Measurements from ENCODE around the gene AHCYL2.
A peak's percentile ranks its signal among the peaks of the same experiment; 100 is the strongest.
"Not testable (repeated sequence)": the region's sequence is repeated elsewhere in the genome, so short reads cannot be mapped to it uniquely, and the experiment has no call there.

The AHCYL2 gene

DNA sequence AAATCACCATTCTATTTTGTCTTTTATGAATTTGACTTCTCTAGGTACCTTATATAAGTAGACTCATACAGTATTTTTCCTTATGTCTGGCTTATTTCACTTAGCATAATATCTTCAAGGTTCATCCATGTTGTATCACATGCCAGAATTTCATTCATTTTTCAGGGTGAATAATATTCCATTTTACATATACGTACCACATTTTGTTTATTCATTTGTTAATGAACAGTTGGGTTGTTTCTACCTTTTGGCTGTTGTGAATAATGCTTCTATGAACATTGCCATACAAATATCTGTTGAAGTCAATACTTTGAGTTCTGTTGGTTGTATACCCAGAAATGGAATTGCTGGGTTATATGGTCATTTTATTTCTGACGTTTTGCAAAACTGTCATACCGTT is 20.7 kb downstream of the AHCYL2 start:
- DNase-seq = no peak

DNA sequence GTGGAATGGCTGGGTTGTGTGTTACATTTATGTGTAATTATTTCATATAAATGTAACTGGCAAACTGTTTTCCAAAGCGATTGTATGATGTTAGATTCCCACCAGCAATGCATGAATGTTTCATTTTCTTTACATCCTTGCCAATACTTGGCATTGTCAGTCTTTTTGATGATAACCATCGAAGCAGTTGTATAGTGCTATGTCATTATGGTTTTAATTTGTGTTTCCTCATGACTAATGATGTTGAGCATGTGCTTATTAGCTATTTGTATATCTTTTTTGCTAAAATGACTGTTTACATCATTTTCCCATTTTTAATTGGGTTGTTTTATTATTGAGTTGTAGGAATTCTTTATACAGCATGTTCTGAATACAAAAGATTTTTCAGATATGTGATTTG is 22.3 kb downstream of the AHCYL2 start:
- DNase-seq = no peak

DNA sequence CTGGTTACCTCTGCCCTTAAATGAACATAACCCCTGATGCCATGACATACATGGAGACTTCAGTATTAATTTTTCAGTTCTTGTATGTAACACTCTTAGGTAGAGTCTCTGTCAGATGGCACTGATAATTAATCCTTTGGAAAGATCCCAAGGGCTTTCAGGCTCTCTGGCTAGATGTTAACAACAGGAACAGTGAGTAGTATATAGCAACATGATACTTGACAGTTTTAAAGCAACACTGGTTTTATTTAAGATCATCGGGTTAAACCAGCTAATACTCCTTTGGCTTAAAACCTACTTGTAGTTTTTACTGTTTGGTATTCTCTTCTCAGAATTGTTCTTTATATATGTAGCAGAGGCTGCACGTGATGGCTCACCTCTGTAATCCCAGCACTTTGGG is 27.3 kb downstream of the AHCYL2 start:
- no peak for DNase-seq

DNA sequence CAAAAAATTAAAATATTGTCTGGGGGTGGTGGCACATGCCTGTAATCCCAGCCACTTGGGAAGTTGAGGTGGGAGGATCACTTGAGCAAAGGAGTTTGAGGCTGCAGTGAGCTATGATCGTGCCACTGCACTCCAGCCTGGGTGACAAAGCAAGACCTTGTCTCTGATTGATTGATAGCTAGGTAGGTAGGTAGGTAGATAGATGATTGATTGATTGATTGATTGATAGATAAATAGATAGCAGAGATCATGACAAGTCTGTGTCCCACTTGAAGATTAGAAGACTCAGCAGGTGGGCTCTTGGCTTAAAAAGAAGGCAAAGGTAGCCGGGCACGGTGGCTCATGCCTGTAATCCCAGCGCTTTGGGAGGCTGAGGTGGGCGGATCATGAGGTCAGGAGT is 27.8 kb downstream of the AHCYL2 start:
- DNase-seq = not testable (repeated sequence)

DNA sequence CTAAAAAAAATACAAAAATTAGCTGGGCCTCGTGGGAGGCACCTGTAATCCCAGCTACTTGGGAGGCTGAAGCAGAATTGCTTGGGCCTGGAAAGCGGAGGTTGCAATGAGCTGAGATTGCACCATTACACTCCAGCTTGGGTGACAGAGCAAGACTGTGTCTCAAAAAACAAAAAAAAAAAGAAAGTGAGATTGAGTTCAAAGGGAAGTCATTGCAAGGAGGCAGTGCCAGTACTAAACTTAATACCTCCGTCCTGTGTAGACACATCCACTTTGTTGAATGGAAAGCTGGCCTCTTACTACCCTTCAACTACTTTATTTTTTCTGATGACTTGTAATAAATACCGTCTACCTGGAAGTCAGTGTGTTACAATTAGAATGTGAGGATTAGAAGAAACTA is 31.0 kb downstream of the AHCYL2 start:
- no peak for DNase-seq

DNA sequence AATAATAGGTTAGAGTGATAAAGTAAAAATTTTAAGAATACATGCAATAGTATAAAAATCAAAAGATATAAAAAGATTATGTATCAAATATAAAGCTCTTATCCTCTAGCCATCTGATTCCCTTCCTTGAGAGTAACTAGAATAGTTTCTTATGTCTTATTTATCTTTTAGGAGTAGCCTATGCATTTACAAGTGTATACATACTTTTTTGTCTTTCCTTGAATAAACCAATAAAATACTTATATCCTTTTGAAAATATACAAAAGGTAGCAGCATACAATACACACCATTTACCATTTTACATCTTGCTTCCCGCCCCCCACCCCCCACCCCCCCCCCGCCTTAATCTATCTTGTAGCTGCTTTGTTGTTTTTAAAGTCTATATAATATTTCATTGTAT is 31.4 kb downstream of the AHCYL2 start:
- DNase-seq = no peak

DNA sequence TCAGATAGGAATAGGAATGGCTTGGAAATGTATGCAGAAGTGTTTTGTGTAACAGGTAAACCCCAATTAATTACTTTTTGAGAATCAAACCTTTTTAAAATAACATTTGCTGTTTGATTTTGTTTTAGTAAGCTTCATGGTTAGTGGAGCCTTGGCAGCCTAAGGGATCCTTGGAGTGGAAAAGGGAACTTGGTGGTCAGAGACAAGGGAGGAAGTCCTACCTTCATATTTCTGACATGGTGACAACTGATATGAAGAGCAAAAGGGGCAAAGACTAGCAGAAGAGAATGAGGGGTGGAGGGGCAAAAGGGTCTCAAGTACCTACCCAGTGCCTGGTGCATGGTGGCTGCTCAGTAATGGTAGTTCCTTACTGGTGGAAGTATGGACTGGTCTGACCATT is 32.3 kb downstream of the AHCYL2 start:
- DNase-seq = no peak

DNA sequence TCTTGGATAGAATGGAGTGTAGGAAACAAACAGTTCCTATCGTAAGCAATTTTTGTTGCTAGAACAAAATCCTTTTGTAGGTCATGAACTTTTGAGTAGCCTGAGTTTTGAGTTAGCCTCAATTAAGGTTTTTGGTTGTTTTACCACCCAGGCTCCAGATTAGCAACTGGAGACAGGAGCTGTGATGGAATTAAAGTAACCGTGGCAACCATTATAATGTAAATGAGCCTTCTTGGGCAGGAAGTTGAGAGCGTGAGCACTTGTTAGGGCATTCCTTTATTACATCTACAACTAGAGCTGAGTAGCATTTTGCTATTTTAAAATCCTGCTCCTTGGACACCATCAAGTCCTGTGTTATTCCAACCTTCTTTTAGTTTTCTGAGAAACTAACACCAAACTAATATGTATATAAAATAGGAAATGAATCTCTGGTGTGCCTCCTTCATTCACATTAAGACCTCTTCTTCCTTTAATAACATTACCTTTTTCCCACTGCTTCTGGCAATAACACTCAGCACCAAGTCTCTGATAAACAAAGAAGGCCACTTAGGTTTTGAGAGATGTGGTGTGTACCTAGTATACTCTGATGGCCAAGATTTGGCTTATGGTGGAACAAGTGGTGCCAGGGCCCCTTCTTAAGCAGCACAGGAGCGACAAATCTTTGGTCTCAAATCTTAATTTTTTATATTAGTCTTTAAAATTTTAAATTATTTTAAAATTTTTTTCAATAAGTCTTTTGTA is 34.0 kb downstream of the AHCYL2 start:
- peak; percentile 14 for DNase-seq

DNA sequence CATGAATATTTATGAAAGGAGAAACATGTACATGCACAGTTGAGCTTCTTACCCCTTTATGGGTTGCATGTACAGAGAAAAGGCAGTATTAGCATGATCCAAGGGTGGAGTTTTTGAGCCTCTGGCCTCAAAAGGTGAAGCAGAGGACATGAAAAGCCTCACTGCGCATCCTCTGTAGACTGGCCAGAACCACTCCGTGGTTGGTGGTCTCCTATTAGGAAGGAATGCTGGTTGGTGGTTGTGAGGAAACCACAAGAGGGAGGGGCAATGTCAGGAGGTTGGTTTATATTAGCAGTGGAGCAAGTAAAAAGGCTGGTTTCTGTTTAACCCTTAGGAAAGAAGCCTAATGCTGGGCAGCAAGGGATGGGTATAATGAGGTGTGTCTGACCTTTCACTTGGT is 37.5 kb downstream of the AHCYL2 start:
- peak; percentile 16 for DNase-seq

DNA sequence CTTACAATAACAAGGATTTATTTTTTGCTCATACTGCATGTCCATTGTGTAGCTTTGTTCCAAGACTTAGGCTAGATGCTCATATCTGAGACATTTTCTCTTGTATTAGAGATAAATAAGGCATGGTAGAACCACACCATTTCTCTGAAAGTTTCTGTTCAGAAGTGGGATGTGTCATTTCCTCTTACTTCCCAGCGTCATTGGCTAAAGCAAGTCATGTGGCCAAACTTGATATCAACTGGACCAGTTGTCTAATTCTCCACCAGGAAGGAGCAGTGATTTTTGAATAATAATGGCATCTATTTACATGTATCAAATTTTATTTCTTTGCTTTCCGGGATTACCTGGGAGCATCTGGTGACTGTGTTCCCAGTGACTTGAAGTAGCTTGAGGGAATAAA is 38.3 kb downstream of the AHCYL2 start:
- DNase-seq = no peak

DNA sequence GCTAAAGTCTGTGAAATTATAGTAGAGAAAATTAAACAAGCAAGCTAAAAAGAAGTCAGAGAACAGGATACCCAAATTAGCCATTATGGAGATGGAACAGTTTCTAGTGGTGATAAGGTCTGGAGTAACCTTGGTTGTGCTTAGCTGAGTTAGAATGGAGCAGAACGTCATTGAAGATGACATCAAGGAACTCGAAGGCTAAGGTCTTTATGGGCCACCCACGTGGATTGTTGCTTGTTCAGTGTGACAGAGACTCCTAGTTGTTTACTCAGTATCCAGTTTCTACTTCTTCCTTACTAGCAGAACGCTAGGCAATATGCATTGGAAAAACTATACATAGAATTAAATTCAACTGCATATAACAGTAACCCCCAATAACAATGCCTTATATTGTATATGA is 39.7 kb downstream of the AHCYL2 start:
- no peak for DNase-seq

DNA sequence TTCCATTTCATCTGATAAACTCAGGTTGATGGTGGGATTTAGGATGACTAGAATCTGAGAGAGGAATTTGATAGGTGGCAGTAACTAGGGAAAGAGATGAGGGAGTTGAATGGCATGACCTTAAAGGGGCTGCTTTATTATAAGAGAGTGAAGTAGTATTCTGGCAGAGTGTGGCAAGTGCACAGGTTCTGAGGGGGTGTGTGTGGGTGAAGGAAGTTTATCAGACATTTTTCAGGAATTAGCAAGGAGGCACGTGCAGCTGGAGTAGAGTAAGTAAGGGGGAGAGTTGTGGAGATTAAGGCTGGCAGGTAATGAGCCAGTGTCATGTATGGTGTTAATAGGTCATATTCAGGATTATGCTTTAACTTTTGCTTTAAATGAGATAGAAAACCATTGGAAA is 40.5 kb downstream of the AHCYL2 start:
- no peak for DNase-seq

DNA sequence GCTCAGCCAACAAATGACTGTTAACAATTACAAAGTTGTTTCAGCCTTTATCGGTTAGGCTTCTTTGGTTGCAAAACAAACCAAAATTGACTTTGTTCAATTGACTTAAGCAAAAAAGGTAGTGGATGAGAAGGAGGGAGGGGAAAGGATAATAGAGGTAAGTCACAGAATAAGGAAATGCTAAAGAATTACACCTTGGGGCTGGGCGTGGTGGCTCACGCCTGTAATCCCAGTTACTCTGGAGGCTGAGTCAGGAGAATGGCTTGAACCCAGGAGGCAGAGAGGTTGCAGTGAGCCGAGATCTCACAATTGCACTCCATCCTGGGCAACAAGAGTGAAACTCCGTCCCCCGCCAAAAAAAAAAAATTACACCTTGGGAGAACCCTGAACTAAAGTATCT is 41.4 kb downstream of the AHCYL2 start:
- no peak for DNase-seq

DNA sequence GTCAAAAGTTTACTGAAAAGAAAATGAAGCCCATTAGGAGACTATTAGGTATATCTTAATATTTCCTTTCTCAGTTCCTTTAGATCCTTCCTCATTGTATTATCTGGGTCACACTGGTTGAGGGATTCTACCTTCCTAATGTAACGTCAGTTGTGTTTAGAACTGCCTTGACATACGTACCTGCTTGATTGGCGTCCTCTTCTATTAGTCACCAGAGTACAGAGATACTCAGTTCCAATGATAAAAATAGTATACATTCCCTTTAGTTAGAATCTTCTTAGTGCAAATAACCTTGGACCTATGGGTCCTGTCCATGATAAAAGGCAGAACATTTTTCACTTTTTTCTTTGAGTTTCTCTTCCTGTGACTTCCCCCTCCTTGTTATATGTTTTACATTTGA is 45.2 kb downstream of the AHCYL2 start:
- no peak for DNase-seq

DNA sequence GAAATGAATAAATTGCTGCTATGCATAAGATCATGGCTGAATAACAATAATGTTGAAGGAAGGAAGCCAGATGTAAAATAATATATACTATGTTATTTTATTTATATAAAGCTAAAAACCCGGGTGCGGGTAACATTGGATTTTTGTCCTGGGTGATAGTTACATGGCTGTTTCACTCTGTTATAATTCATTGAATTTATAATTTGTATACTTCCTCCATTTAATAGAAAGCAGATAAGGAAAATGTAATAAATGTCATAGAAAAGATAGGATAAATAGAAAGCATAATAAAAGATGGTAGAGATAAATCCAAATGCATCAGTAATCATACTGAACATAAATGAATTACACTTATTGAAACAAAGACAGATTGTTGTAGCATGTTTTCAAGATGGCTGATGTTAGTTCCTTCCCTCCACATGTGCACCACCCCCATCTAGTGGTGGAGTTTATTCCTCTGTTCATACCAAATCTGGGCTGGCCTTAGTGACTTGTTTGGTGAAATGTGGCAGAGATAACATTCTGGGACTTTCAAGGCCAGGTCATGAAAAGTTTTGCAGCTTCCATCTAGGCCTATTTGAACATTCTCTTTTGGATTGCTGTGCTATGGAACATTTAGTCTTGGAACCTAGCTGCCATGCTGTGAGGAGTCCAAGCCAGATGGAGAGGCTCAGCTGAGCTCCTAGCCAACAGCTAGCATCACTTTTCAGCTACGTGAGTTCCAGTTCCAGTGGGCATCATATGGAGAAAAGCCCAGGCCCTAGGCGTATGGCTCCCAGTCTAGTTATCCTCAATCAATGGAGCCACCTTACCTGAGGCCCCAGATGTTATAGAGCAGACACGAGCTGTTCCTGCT is 46.9 kb downstream of the AHCYL2 start:
- DNase-seq = peak; percentile 81

DNA sequence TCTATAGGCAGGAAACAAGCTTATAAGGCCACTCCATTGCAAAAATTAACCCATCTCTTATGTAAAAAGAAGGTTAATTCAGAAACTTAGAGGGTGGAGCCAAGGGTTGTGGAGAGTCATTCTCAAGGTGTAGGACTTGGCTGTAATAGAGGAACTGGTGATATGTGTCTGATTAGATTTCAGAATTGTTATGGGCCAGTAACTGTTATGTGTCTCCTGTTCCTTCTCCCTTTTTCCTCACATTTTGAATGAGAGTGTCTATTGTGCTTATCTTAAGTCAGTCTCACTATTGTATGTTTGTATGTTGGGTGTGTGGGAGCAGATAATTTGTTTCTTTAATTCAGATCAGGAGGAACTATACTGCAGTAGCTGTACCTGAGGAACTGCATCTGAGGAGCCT is 49.1 kb downstream of the AHCYL2 start:
- no peak for DNase-seq

DNA sequence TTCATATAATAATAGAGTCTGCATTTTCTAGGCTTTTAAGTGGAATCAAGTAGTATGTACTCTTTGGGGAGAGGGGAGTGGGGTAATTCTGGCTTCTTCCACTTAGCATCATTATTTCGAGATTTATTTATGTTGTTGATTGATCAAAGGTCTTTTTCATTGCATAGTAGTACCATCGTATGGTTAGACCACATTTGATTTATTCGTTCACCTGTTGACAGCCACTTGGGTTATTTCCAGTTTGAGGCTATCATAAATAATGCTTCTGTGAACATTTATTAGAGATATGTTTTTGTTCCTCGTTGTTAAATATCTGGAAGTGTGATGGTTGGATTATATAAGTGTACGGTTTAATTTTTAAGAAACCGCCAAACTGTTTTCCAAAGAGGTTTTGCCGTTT is 52.8 kb downstream of the AHCYL2 start:
- DNase-seq = no peak

DNA sequence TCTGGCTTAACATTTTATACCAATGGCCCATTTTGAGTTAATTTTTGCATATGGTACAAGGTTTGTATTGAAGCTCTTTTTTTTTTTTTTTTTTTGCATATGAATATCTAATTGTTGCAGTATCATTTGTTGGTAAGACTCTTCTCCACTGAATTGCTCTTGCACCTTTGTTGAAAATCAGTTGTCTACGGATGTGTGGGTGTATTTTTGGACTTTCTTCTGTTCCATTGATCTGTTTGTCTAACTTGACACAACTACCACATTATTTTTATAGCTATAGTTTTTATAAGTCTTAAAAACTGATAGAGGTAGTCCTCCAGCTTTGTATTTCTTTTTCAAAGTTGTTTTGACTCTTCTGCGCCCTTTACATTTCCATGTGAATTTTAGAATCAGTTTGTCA is 53.9 kb downstream of the AHCYL2 start:
- no peak for DNase-seq

DNA sequence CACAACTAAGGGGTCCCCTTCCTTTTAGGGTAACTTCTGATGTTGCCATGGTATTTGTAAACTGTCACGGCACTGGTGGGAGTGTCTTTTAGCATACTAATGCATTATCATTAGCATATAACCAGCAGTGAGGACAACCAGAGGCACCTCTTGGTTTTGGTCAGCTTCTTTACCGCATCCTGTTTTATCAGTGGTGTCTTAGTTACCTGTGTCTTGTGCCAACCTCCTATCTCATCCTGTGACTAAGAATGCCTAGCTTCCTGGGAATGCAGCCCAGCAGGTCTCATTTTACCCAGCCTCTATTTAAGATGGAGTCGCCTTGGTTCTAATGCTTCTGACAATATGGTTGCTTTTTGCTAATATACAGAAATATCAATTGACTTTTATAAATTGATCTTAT is 54.9 kb downstream of the AHCYL2 start:
- no peak for DNase-seq

DNA sequence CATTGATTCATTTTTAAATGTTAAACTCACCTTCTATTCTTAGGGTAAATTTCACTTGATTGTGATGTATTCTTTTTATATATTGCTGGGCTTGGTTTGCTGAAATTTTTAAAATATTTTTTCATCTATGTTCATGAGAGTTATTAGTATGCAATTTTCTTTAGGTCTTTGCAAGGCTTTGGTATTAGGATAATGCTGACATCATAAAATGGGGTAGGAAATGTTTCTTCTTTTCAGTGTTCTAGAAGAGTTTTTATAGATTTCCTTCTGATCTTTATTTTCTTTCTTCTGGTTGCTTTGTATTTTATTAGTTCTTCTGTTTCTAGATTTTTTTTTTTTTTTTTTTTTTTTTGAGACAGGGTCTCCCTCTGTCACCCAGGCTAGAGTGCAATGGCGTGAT is 56.3 kb downstream of the AHCYL2 start:
- no peak for DNase-seq

DNA sequence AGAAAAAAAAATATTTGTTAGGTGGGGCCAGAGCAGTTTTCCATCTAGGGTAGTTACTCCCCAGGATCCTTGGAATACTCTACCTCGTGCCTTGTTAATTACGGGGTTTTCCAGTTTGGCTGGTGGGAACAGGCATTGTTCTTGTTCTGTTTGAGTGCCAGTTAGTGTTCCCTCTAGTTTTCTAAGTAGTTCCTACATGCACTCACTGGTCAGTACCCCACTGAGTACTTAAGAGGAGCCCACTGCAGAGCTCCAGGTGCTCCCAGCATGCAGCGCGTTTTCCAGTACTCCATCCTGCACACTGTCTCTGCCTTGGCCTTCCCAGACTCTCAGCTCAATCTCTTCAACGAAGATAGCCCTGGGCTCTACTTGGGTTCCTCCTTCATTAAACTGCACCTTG is 58.0 kb downstream of the AHCYL2 start:
- DNase-seq = no peak

DNA sequence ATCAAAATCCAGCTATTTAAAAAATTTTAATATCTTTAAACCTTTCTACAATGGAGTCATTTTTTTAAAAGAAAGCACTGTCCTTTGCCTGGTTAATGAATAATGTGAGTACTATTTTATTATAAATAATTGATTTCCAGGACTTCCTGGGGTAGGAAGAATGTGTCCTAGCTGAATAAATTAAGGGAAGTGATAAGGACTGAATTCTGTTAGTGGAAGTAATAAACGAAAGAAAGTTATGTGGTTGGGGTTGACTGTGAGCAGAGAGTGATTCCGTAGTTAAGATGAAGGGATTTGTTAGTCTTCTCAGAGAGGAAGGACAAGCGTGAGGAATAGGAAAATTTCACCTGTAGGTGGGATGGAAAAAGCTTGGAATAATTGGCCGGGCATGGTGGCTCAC is 59.1 kb downstream of the AHCYL2 start:
- no peak for DNase-seq

DNA sequence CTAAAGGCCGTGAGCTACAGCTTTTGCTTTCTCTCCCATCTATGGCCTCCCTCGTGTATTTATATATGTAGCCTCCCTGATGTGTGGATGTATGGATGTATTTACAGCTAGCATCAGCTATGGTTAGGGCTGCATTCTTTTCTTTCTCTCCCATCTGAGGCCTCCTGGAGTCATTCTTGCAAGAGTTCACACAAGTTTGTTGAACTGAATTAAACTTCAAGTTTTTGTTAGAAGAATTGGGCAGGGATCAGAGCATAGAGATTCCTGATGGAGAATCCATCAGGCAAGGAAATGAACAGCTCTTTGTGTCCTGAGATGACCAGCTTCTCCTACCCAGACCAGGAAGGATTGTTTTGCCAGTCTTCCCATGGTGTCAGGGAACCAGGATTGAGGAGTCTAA is 60.3 kb downstream of the AHCYL2 start:
- no peak for DNase-seq

DNA sequence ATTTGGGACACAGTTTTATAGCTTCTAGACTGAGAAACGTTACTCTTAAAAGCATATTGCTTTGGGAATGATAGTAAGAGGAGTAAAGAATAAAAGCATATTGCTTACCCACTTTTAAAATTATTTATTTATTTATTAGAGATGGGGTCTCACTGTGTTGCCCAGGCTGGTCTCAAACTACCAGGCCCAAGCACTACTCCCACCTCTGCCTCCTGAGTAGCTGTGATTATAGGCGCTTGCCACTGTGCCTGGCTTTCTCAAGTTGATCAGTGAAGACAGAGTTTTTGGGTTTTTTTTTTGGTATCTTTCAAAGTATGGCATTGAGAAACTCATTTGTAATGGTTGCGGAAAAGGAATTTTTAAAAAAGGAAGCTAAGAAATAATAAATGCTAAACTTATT is 68.0 kb downstream of the AHCYL2 start:
- DNase-seq = no peak

DNA sequence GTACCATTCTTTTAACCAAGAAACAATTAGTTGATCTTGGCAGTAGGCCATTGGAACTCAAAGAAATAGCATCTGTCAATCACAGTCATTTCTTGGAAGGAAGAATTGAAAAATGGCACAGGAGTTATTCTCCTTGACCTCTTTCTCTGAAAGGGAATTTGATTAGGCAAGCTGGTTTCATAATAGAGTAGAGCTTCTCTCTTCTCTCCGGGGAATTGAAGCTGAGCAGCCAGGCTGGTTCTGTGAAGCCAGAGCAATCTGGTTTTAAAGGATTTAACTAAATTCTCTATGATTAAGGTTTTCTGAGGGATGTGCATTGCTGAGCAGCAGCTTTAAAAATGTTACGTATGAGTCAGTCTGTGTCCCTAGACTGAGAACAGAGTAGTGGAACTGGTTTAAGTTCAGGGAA is 70.2 kb downstream of the AHCYL2 start:
- no peak for DNase-seq
